Measurements from ENCODE around the gene UBAC2.
"Not testable (repeated sequence)": the region's sequence is repeated elsewhere in the genome, so short reads cannot be mapped to it uniquely, and the experiment has no call there.

- TF ChIP-seq CTCF, POLR2A (IDR thresholded peaks at IDR 0.05): not testable (repeated sequence)
These were observed 210.2 kb downstream of the UBAC2 start for GRCh38 chr13:99410646-99411475.

All from heart left ventricle (tissue), 13 donors.